COLO668 (cell line): ENCODE results near the gene SNAP91.
A peak's percentile ranks its signal among the peaks of the same experiment; 100 is the strongest.

ENCODE experiments used
- DNase-seq: peaks from one replicate; lab custom pipeline; 2025; ENCODE audit not compliant: unreplicated experiment; lab: John Stamatoyannopoulos, UW

Gene SNAP91

DNA sequence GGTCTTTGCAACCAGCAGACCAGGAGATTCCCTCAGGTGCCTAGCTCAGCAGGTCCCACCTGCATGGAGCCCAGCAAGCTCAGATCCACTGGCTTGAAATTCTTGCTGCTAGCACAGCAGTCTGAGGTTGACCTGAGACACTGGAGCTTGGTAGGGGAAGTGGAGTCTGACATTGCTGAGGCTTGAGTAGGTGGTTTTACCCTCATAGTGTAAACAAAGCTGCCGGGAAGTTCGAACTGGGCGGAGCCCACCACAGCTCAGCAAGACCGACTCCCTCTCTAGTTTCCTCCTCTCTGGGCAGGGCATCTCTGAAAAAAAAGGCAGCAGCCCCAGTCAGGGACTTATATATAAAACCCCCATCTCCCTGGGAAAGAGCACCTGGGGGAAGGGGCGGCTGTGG, 162.3 kb downstream of the SNAP91 start:
- DNase-seq = no peak

DNA sequence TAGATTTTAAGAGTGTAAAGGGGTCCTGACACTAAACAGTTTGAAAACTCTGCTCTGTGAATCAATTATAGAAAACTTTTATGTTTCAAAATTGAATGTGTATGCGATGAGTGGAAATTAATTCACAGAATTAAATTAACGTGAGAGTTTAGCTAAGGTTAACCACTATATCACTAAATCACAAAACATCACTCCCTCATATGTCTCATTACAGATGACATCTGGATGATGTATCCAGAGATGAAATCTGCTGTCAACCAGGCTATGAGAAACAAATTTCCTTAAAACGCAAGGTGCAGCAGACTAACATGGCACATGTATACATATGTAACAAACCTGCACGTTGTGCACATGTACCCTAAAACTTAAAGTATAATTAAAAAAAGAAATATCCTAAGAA, 169.2 kb downstream of the SNAP91 start:
- DNase-seq = no peak

DNA sequence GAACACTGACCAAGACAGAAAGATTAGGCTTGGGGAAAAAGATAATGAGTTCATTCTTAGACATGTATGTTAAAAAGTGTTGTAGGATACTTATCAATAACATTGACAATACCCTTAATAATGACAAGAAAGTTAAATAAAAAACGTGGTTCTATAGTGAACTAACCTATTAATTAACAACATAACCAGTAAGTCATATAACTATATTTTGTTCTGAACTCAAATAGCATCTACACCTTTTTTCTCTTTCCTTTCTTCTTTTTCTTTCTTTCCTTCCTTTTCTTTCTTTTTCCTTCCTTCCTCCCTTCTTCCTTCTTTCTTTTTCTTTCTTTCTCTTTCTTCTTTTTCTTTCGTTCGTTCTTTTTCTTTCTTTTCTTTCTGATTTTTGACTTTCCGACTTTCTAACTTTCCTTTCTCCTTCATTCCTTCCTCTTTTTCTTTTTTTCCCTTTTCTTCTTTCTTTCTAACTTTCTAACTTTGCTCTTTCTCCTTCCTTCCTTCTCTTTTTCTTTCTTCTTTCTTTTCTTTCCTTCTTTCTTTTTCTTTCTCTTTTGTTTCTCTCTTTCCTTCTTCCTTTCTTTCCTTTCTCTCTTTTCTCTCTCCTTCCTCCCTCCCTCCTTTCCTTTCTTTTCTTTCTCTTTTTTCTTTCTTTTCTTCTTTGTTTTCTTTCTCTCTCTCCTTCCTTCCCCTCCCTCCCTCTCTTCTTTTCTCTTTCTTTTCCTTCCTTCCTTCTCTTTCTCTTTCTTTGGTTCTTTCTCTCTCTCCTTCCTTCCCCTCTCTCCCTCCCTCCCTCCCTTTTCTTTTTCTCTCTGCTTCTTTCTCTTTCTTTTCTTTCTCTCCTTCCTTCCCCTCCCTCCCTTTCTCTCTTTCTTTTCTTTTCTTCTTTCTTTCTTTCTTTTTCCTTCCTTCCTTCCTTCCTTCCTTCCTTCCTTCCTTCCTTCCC, 172.0 kb downstream of the SNAP91 start:
- no peak for DNase-seq

DNA sequence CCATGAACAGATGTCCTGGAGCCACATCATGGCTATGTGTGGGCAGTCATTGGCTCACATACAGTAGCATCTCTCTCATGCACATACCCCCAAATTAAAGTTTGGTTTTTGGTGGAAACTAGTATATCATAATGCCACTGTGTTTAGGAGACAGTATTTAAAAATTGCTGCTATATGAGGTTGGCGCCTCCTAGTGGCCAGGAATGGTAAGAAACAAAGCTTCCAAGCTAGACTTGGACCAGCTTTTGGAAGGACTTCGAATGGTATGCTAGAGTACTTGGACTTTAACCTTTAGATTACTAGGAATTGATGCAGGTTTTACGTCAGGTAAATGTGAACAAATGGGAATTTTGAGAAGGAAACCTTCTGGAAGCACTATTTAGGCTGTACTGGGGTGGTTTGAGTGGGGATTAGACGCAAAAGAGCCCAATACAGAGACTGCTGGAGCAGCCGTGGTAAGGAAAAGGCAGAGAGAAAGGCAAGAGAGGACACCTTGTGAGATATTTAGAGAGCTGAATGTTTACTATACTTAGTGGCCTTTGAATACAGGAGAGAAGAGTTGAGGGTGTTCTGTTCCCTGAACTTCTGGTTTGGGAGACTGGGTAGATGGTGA, 172.8 kb downstream of the SNAP91 start:
- DNase-seq = peak; percentile 39

GRCh38 chr6:83518816-83519480, 190.0 kb downstream of the SNAP91 start:
- DNase-seq = no peak

DNA sequence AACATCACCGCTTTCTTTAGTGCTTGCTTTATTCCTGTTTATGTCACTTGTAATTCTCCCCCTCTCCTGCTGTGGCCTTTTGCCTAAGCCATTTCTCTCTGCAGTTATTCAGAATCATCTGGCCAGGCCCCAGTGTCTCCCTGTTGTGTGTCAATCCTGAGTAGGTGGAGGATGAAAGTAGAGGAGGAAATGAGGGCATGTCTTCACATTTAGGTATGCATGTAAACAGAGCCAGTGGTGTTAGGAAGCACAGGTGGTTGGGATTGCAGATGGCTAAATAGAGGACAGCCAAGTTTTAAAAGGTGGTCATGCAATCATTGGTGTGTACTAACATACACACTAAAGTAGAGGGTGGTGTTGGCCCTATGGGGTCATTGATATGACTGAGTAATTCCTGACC, 191.4 kb downstream of the SNAP91 start:
- DNase-seq = no peak

- DNase-seq = peak; percentile 18
Measured at GRCh38 chr6:83514866-83515466, 193.9 kb downstream of the SNAP91 start.

DNA sequence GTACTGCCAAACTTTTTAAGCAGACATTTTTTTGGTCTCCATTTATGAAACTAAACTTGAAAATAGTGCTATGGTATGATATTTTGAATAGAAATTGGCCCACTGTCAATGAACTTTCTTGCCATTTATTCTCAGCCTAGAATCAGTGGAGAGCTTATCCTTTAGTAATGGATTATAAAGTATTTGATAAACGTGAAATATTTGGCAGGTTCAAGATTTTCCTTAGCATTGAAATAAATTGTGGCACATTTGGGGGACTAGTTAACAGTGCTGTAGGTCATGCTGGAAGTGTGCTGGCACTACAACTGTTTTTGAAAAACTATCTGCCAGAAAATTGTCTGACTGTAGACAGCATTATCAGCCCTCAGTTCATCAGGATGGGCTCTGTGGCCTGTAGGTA, 194.4 kb downstream of the SNAP91 start:
- DNase-seq = no peak

- peak; percentile 46 for DNase-seq
Measured at GRCh38 chr6:83511901-83512681, 196.8 kb downstream of the SNAP91 start, which contains the start of gene PRSS35. PRSS35 (plus strand) TSS chr6:83512534; CDS start chr6:83523442, 10,908 bp downstream.

GRCh38 chr6:83511266-83511665, 197.6 kb downstream of the SNAP91 start:
- DNase-seq = no peak

DNA sequence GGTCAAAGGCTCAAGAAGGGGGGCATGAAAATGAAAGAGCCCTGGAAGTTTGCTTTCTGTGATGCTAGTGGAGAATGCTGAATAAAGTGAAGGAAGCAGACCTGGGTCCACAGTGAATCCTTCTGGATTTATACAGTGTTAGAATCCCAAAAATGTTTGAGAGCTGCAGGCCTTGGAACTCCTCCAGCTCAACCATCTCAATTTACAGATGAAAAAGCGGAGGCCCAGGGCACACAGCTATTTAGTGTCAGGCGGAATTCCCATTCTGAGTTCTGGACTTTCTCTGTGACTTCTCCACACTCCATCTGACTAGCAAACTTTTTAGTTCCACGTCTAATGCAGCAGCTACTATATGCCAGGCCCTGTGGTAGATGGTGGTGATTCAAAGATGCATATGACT, 198.1 kb downstream of the SNAP91 start:
- DNase-seq = no peak

DNA sequence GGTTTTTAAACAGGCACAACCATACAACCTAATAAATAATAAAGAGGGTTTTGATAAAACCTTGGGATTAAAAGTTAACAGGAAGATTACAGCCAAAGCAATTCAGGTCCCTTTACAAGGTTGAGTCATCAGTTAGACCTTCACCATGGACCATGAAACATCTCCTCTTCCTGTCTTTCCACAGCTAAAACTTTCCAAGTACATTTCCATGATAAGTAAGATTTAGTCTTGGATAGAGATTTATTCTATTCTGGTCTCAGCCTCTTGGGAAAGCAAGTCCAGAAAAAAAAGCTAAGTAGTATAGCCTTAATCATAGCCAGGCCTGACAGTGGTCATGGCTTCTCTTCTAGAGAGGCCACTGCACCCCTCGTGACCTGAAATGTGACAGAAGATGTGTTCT, 199.5 kb downstream of the SNAP91 start:
- DNase-seq = no peak

DNA sequence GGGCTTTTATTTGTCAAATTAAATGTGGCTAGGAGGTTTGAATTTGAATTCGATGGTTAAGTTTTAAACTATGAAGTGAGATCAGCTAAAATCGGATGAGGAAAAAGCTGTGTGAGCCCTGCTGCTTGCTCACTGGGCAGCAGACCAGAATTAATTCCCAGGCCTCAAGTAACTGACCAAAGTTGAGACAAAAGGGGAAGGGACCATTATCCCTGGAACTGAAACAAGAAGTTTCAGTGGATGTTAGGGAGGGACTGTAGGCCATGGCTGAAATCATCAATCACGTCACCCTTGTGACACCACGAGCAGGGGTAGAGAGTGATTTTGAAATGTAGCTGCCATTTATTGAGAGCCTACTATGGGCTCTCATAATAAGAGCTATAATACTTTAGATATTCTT, 203.5 kb downstream of the SNAP91 start:
- DNase-seq = no peak
